Neural crest cell (in vitro differentiated cells): Measurements from ENCODE around the gene IARS2. TPM values are rescaled to one million over a fixed set of nuclear protein-coding genes. Genes with fewer than 3 reads are reported as not detected.
A peak's percentile ranks its signal among the peaks of the same experiment; 100 is the strongest.

Experiments used
- DNase-seq: peaks from one replicate; pipeline ENCODE4 v3.0.0; 2021; ENCODE audit warnings: low read depth, mixed read lengths, low spot score
- H3K27ac Mint-ChIP-seq: one replicate; pipeline ENCODE4 v1.8.0; 2021; ENCODE audit warnings: mild to moderate bottlenecking, mixed read lengths; ENCODE audit not compliant: unreplicated experiment
- H3K27me3 Mint-ChIP-seq: 2 replicates; pipeline ENCODE4 v1.8.0; 2021; ENCODE audit warnings: low read depth, mild to moderate bottlenecking, mixed read lengths
- H3K36me3 Mint-ChIP-seq: 2 replicates; pipeline ENCODE4 v1.8.0; 2021; ENCODE audit warnings: low read depth, mild to moderate bottlenecking, mixed read lengths
- H3K4me1 Mint-ChIP-seq: 2 replicates; pipeline ENCODE4 v1.8.0; 2021; ENCODE audit warnings: mixed read lengths
- H3K4me3 Mint-ChIP-seq: one replicate; pipeline ENCODE4 v1.8.0; 2021; ENCODE audit warnings: mild to moderate bottlenecking, mixed read lengths
- H3K9me3 Mint-ChIP-seq: 2 replicates; pipeline ENCODE4 v1.8.0; 2021; ENCODE audit warnings: mixed read lengths
- CTCF ChIP-seq: fragments of 200-600 bp; sonication (generic); conservative IDR thresholded peaks from 2 replicates; pipeline ENCODE4 v1.5.0; 2021; ENCODE audit warnings: antibody characterized with exemption, mild to moderate bottlenecking
- microRNA-seq: library from miRNA; unstranded; fragments of <30 nt; microRNA quantifications from one replicate; pipeline ENCODE4, GENCODE V29; 2020
- total RNA-seq: library from RNA; stranded (reverse); gene quantifications from 2 replicates; pipeline ENCODE4 v1.2.1, GENCODE V29; 2021

The IARS2 gene
- total RNA-seq, 1 donor from 2014 or later, result 65.1 TPM

GRCh38 chr1:220186752-220187151 lies 92.8 kb downstream of the IARS2 start:
- Mint-ChIP-seq H3K27ac (no peak overlapping the region), H3K9me3 (no peaks in the 10 kb centered on the region), H3K36me3 (peaks cover 12% of the 10 kb centered on the region), H3K27me3 (no peaks in the 10 kb centered on the region), H3K4me1 (no peaks in the 10 kb centered on the region), H3K4me3 (no peak overlapping the region)
- no peak for DNase-seq
- TF ChIP-seq CTCF, result no peak

GRCh38 chr1:220188538-220188937 lies 94.6 kb downstream of the IARS2 start:
- Mint-ChIP-seq H3K36me3 (peaks cover 15% of the 10 kb centered on the region), H3K27me3 (no peaks in the 10 kb centered on the region), H3K9me3 (no peaks in the 10 kb centered on the region), H3K4me1 (no peaks in the 10 kb centered on the region), H3K4me3 (no peak overlapping the region), H3K27ac (no peak overlapping the region)
- no peak for TF ChIP-seq CTCF
- DNase-seq, result no peak

- Mint-ChIP-seq H3K36me3 (peaks cover 15% of the 10 kb centered on the region), H3K4me1 (no peaks in the 10 kb centered on the region), H3K4me3 (no peak overlapping the region), H3K27ac (no peak overlapping the region), H3K27me3 (no peaks in the 10 kb centered on the region), H3K9me3 (no peaks in the 10 kb centered on the region)
- peak; percentile 71 for TF ChIP-seq CTCF
- DNase-seq, result no peak
These were observed 95.9 kb downstream of the IARS2 start for GRCh38 chr1:220189750-220190347.

- Mint-ChIP-seq H3K27me3 (no peaks in the 10 kb centered on the region), H3K9me3 (no peaks in the 10 kb centered on the region), H3K4me1 (no peaks in the 10 kb centered on the region), H3K4me3 (no peak overlapping the region), H3K27ac (no peak overlapping the region), H3K36me3 (peaks cover 9% of the 10 kb centered on the region)
- no peak for DNase-seq
- no peak for TF ChIP-seq CTCF
These were observed 101.8 kb downstream of the IARS2 start for GRCh38 chr1:220195701-220196100.

Small RNAs within 50 kb of the gene (microRNA-seq; reads per million reads assigned to microRNA genes)
- gene MIR194-1, result not detected
- gene MIR215, result 1.8 reads per million

Other genes with a start within 250 kb of the IARS2 start
- 0.63 and 0.73 TPM in 2 replicates for gene SLC30A10, start 165.6 kb upstream of the IARS2 start, total RNA-seq
- gene EPRS1, start 47.6 kb upstream of the IARS2 start, total RNA-seq, result 98.7 TPM in 2 replicates
- gene BPNT1, start 4.3 kb upstream of the IARS2 start, total RNA-seq, result 20.2 and 21.1 TPM in 2 replicates
- 36.4 and 44.1 TPM in 2 replicates for gene RAB3GAP2, start 178.3 kb downstream of the IARS2 start, total RNA-seq